Kidney (tissue), 14 donors: ENCODE measurements around the gene DNAJC9. TPM values are rescaled to one million over a fixed set of nuclear protein-coding genes. Genes with fewer than 3 reads are reported as not detected.

Source experiments
- DNase-seq, 5 donors: peaks; one replicate each; pipeline ENCODE4 v3.0.0-alpha.2; 2013 to 2020
- FAIRE-seq: peaks from 2 replicates; lab custom pipeline; 2012; peaks lifted over from hg19 to GRCh38; lab: Jason Lieb, UNC
- H3K27ac ChIP-seq, 2 donors: one replicate each; pipeline ENCODE4 v1.7.0; 2013; ENCODE audit warnings: low read depth in 2 of 2, low read length in 2 of 2, inconsistent platforms in 1 of 2
- H3K27me3 ChIP-seq: one replicate; pipeline ENCODE4 v1.7.1; 2013; ENCODE audit warnings: low read length, inconsistent platforms; ENCODE audit not compliant: control insufficient read depth, insufficient read depth
- H3K36me3 ChIP-seq, 3 donors: one replicate each; pipeline versions ENCODE4 v1.7.0 to v1.7.1; 2013; ENCODE audit warnings: low read length in 3 of 3, control low read depth in 1 of 3, inconsistent platforms in 1 of 3; ENCODE audit not compliant: insufficient read depth in 3 of 3, control insufficient read depth in 2 of 3
- H3K4me1 ChIP-seq, 3 donors: one replicate each; pipeline versions ENCODE4 v1.7.0 to v1.7.1; 2013; ENCODE audit warnings: low read length in 3 of 3, inconsistent platforms in 1 of 3, low read depth in 1 of 3; ENCODE audit not compliant: control insufficient read depth in 2 of 3, insufficient read depth in 2 of 3
- H3K4me3 ChIP-seq, 3 donors: one replicate each; pipeline versions ENCODE4 v1.7.0 to v1.8.1; 2013; ENCODE audit warnings: low read length in 3 of 3, control low read depth in 1 of 3, inconsistent platforms in 1 of 3
- H3K9ac ChIP-seq, 3 donors: one replicate each; pipeline versions ENCODE4 v1.7.0 to v1.7.1; 2013; ENCODE audit warnings: low read length in 3 of 3, control low read depth in 1 of 3, inconsistent platforms in 1 of 3
- H3K9me3 ChIP-seq, 3 donors: one replicate each; pipeline versions ENCODE4 v1.7.0 to v1.7.1; 2013; ENCODE audit warnings: low read length in 3 of 3, control low read depth in 1 of 3, inconsistent platforms in 1 of 3; ENCODE audit not compliant: control insufficient read depth in 2 of 3, insufficient read depth in 1 of 3
- intact Hi-C: fragments of 100-400 bp; cut with DNase I; formaldehyde crosslinking; loops from one replicate; pipeline ENCODE4 v1.11.1; 2022
- polyA plus RNA-seq: library from polyadenylated mRNA; stranded (reverse); fragments of 350-450 nt; fragmentation: Illumina TruSeq; extraction: RNeasy Lipid Tissue Mini Kit (QIAGEN cat#74804); gene quantifications from one replicate; pipeline ENCODE4 v1.2.3, GENCODE V29; 2014; ENCODE audit warnings: low read depth, low replicate concordance; ENCODE audit not compliant: insufficient read depth
- total RNA-seq: library from RNA; stranded (reverse); fragmentation: NEBNext Ultra II Directional; extraction: Animal tissue kit (Norgen Biotek cat#: 25700); gene quantifications from one replicate; pipeline ENCODE4 v1.2.1, GENCODE V29; 2021
- TF ChIP-seq, protein P1 (sequence below): IDR thresholded peaks from 3 replicates; pipeline ENCODE4 v1.5.1; 2012; ENCODE audit warnings: mild to moderate bottlenecking, moderate library complexity, borderline replicate concordance; ENCODE audit not compliant: insufficient read depth; ENCODE audit errors: extremely low read depth
- donor health status: control.
- donor health status: control.
- donor health status: control.
- donor health status: control.
- donor health status: control.
- donor health status: DM: yes; HTN: yes; CAD: no.
- donor health status: Normal renal cell carcinoma (clear cell type).

DNAJC9 gene
- total and polyA plus RNA-seq, 2 donors from 2014 or later, result 9.2 to 13.9 TPM

- Histone ChIP-seq H3K27ac (no peak overlapping the region), H3K4me1 (peaks cover 0 to 6% (median 0%) of the 10 kb centered on the region in 3 donors), H3K4me3 (no peak overlapping the region), H3K9me3 (no peaks in the 10 kb centered on the region), H3K27me3 (no peaks in the 10 kb centered on the region), H3K36me3 (peaks cover 0 to 9% (median 2%) of the 10 kb centered on the region in 3 donors), H3K9ac (no peak overlapping the region)
- intact Hi-C loops, result no loop called here
- FAIRE-seq (no peak), DNase-seq (no peak)
- TF ChIP-seq, protein P1, sequence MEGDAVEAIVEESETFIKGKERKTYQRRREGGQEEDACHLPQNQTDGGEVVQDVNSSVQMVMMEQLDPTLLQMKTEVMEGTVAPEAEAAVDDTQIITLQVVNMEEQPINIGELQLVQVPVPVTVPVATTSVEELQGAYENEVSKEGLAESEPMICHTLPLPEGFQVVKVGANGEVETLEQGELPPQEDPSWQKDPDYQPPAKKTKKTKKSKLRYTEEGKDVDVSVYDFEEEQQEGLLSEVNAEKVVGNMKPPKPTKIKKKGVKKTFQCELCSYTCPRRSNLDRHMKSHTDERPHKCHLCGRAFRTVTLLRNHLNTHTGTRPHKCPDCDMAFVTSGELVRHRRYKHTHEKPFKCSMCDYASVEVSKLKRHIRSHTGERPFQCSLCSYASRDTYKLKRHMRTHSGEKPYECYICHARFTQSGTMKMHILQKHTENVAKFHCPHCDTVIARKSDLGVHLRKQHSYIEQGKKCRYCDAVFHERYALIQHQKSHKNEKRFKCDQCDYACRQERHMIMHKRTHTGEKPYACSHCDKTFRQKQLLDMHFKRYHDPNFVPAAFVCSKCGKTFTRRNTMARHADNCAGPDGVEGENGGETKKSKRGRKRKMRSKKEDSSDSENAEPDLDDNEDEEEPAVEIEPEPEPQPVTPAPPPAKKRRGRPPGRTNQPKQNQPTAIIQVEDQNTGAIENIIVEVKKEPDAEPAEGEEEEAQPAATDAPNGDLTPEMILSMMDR, result no peak
These were observed 42.0 kb downstream of the DNAJC9 start for GRCh38 chr10:73205081-73205480.

Other genes starting within 250 kb of the DNAJC9 start
- gene P4HA1, start 150.4 kb downstream of the DNAJC9 start, total RNA-seq, result 25.3 TPM
- 15.7 TPM for gene P4HA1, start 150.4 kb downstream of the DNAJC9 start, polyA plus RNA-seq
- gene NUDT13, start 136.8 kb downstream of the DNAJC9 start, total RNA-seq, result 3.3 TPM
- gene NUDT13, start 136.8 kb downstream of the DNAJC9 start, polyA plus RNA-seq, result 3.7 TPM
- 27.5 TPM for gene ECD, start 79.2 kb downstream of the DNAJC9 start, total RNA-seq
- 15.2 TPM for gene ECD, start 79.2 kb downstream of the DNAJC9 start, polyA plus RNA-seq
- 24.9 TPM for gene FAM149B1, start 79.1 kb downstream of the DNAJC9 start, total RNA-seq
- gene FAM149B1, start 79.1 kb downstream of the DNAJC9 start, polyA plus RNA-seq, result 21.7 TPM
- gene MRPS16, start 5.4 kb upstream of the DNAJC9 start, total RNA-seq, result 82.9 TPM
- 160 TPM for gene MRPS16, start 5.4 kb upstream of the DNAJC9 start, polyA plus RNA-seq
- gene CFAP70, start 111.6 kb upstream of the DNAJC9 start, total RNA-seq, result 6.0 TPM
- gene CFAP70, start 111.6 kb upstream of the DNAJC9 start, polyA plus RNA-seq, result 8.7 TPM
- 200 TPM for gene ANXA7, start 166.8 kb upstream of the DNAJC9 start, total RNA-seq
- 129 TPM for gene ANXA7, start 166.8 kb upstream of the DNAJC9 start, polyA plus RNA-seq
- gene MSS51, start 186.3 kb upstream of the DNAJC9 start, total RNA-seq, result 2.4 TPM
- 0.95 TPM for gene MSS51, start 186.3 kb upstream of the DNAJC9 start, polyA plus RNA-seq
- 36.1 TPM for gene PPP3CB, start 248.8 kb upstream of the DNAJC9 start, total RNA-seq
- gene PPP3CB, start 248.8 kb upstream of the DNAJC9 start, polyA plus RNA-seq, result 26.8 TPM